ENCODE data around the gene DAGLA. TPM values are rescaled to one million over a fixed set of nuclear protein-coding genes. Genes with fewer than 3 reads are reported as not detected.

DAGLA gene
- total RNA-seq, 4 donors from 2014 or later: 1.5 to 5.6 (median 3.4) TPM

- 27 to 67% methylated on average over 9 of the region's 27 CpGs for WGBS, 2 donors (ENCODE audit: low coverage in 1 of 2)
- H3K36me3 ChIP-seq: no peaks in the 10 kb centered on the region
- no peak for TF ChIP-seq POLR2AphosphoS5 (IDR thresholded peaks at IDR 0.05)
- TF ChIP-seq CTCF (IDR thresholded peaks at IDR 0.05): no peak
- no peak for TF ChIP-seq EP300 (IDR thresholded peaks at IDR 0.05)
- TF ChIP-seq POLR2A (IDR thresholded peaks at IDR 0.05): no peak
- H3K27me3 ChIP-seq: peaks cover 5% of the 10 kb centered on the region
- ATAC-seq: no peak
- H3K4me3 ChIP-seq: peak overlapping the region in 1 of 2 donors; percentile 6
- peaks cover 0 to 85% (median 26%) of the 10 kb centered on the region in 3 donors for H3K4me1 ChIP-seq
- H3K27ac ChIP-seq: no peak overlapping the region
- H3K9me3 ChIP-seq: no peaks in the 10 kb centered on the region
Observed at GRCh38 chr11:61683961-61684869, 4.0 kb downstream of the DAGLA start.

DNA sequence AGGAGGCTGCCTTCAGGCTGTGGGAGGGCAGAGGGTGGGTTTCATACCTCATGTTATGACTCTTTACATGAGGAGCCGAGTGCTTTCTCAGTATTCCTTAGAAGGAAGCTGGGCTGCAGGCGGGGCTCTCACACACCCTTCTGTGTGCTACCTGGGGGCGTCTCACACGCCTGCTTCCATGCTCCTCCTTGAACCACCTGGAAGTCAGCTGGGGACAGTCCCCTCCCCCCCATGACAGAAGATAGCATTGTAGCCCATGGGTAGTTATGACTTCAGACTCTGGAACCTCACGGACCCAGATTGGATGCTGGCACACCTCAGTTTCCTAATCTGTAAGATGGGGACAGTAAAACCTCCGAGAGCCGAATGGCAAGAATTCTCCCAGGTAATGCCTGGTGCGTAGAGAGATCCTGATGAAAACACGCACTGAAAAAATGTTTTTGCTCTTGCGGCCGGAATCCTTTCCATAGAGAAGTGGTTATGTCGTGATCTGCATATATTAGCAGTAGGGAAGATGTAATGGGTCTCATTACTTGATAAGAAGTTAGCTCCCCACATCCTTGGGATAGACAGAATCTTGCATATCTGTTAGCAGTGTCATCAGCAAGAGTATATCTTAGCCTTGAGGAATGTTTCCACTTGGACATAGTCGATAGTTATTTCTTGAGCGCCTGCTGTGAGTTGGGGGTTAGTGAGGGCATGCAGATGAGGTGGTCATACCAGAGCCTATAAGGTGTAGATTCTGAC lies 4.9 kb downstream of the DAGLA start:
- WGBS, 2 donors (ENCODE audit: low coverage in 1 of 2): 80 to 93% methylated on average over 5 to 8 of the region's 14 CpGs
- Histone ChIP-seq H3K4me3 (no peak overlapping the region), H3K4me1 (peaks cover 0 to 79% (median 25%) of the 10 kb centered on the region in 3 donors), H3K9me3 (no peaks in the 10 kb centered on the region), H3K27me3 (peaks cover 5% of the 10 kb centered on the region), H3K27ac (no peak overlapping the region), H3K36me3 (no peaks in the 10 kb centered on the region)
- no peak for ATAC-seq
- TF ChIP-seq POLR2AphosphoS5 (IDR thresholded peaks at IDR 0.05) (no peak), EP300 (IDR thresholded peaks at IDR 0.05) (no peak), POLR2A (IDR thresholded peaks at IDR 0.05) (no peak), CTCF (IDR thresholded peaks at IDR 0.05) (no peak)

DNA sequence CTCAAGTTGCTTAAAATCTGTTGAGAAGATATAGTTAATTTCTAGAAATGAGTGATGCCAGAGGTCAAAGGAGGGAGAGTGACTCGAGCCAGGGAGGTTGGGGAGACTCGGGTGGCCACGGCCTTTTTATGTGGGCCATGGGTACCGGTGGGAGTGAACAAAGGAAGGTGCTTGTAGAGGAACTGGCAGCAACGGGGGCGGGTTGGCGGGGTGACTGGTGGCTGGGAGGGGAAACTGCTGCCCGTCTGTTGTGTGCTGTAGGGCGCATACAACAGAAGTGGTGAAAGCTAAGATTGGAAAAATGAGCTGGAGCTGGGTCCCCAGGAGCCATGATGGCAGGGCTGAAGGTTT lies 5.4 kb downstream of the DAGLA start:
- Histone ChIP-seq H3K9me3 (no peaks in the 10 kb centered on the region), H3K27ac (no peak overlapping the region), H3K36me3 (no peaks in the 10 kb centered on the region), H3K4me3 (no peak overlapping the region), H3K4me1 (peaks cover 0 to 78% (median 24%) of the 10 kb centered on the region in 3 donors), H3K27me3 (peaks cover 5% of the 10 kb centered on the region)
- TF ChIP-seq POLR2A (IDR thresholded peaks at IDR 0.05) (no peak), POLR2AphosphoS5 (IDR thresholded peaks at IDR 0.05) (no peak)
- WGBS, 2 donors (ENCODE audit: low coverage in 1 of 2): 81% methylated on average over 5 of the region's 9 CpGs; no CpG with 5 or more reads in 1 of the 2 donors
- no peak for ATAC-seq

- no peak for ATAC-seq
- no peak overlapping the region for H3K4me3 ChIP-seq
- 54 to 88% methylated on average over 2 to 6 of the region's 8 CpGs for WGBS, 2 donors (ENCODE audit: low coverage in 1 of 2)
- TF ChIP-seq EP300 (IDR thresholded peaks at IDR 0.05) (no peak), CTCF (IDR thresholded peaks at IDR 0.05) (no peak), POLR2A (IDR thresholded peaks at IDR 0.05) (no peak), POLR2AphosphoS5 (IDR thresholded peaks at IDR 0.05) (no peak)
- peaks cover 5% of the 10 kb centered on the region for H3K27me3 ChIP-seq
- H3K9me3 ChIP-seq: no peaks in the 10 kb centered on the region
- H3K36me3 ChIP-seq: no peaks in the 10 kb centered on the region
- no peak overlapping the region for H3K27ac ChIP-seq
- H3K4me1 ChIP-seq: peaks cover 0 to 78% (median 22%) of the 10 kb centered on the region in 3 donors
Observed at GRCh38 chr11:61686066-61686465, 5.9 kb downstream of the DAGLA start.

GRCh38 chr11:61686469-61686868 lies 6.3 kb downstream of the DAGLA start:
- no peak overlapping the region for H3K4me3 ChIP-seq
- H3K27ac ChIP-seq: no peak overlapping the region
- H3K4me1 ChIP-seq: peaks cover 0 to 78% (median 20%) of the 10 kb centered on the region in 3 donors
- WGBS, 2 donors (ENCODE audit: low coverage in 1 of 2): 70 to 91% methylated on average over 2 to 8 of the region's 8 CpGs
- ATAC-seq: no peak
- H3K27me3 ChIP-seq: peaks cover 5% of the 10 kb centered on the region
- no peaks in the 10 kb centered on the region for H3K9me3 ChIP-seq
- no peak for TF ChIP-seq POLR2AphosphoS5 (IDR thresholded peaks at IDR 0.05)
- TF ChIP-seq POLR2A (IDR thresholded peaks at IDR 0.05): no peak
- TF ChIP-seq CTCF (IDR thresholded peaks at IDR 0.05): no peak
- TF ChIP-seq EP300 (IDR thresholded peaks at IDR 0.05): no peak
- H3K36me3 ChIP-seq: no peaks in the 10 kb centered on the region

All from gastroesophageal sphincter (tissue), 4 donors.